DND-41 (cell line): Measurements from ENCODE around the gene UBE2H.

Source experiments
- ATAC-seq: fragments of 200-7000 bp; cut with Tn5 transposase; 3 replicates; pipeline ENCODE4 v1.9.1; 2021; ENCODE audit warnings: low read depth; ENCODE audit not compliant: insufficient read depth
- DNase-seq: peaks from one replicate; pipeline ENCODE4 v3.0.0-alpha.2; 2020
- H2AFZ ChIP-seq: 2 replicates; pipeline ENCODE4 v1.6.0; 2012; ENCODE audit warnings: low read depth, low read length
- H3K27ac ChIP-seq: 2 replicates; pipeline ENCODE4 v1.5.1; 2012; ENCODE audit warnings: low read length, inconsistent platforms
- H3K27me3 ChIP-seq: fragments of 200-600 bp; sonication (generic); 2 replicates; pipeline ENCODE4 v1.6.0; 2012; ENCODE audit warnings: low read length, mild to moderate bottlenecking, inconsistent platforms; ENCODE audit not compliant: insufficient read depth, poor library complexity
- H3K36me3 ChIP-seq: 2 replicates; pipeline ENCODE4 v1.5.1; 2012; ENCODE audit warnings: low read length, inconsistent platforms; ENCODE audit not compliant: insufficient read depth
- H3K4me1 ChIP-seq: 2 replicates; pipeline ENCODE4 v1.5.1; 2012; ENCODE audit warnings: mild to moderate bottlenecking, low read length; ENCODE audit not compliant: insufficient read depth
- H3K4me2 ChIP-seq: 2 replicates; pipeline ENCODE4 v1.6.0; 2012; ENCODE audit warnings: mild to moderate bottlenecking, moderate library complexity, low read length, inconsistent platforms; ENCODE audit not compliant: insufficient read depth
- H3K4me3 ChIP-seq, 2 experiments: fragments of 200-600 bp in 1 of 2; shearing (Covaris generic) in 1 of 2; 2 replicates each; pipeline ENCODE4 v1.5.1; 2012 to 2016; ENCODE audit warnings: inconsistent platforms in 2 of 2, low read length in 2 of 2, mild to moderate bottlenecking in 2 of 2, low read depth in 1 of 2, moderate library complexity in 1 of 2
- H3K79me2 ChIP-seq: 2 replicates; pipeline ENCODE4 v1.6.0; 2012; ENCODE audit warnings: low read length, inconsistent platforms; ENCODE audit not compliant: insufficient read depth
- H3K9ac ChIP-seq: 2 replicates; pipeline ENCODE4 v1.6.0; 2012; ENCODE audit warnings: low read depth, mild to moderate bottlenecking, inconsistent platforms, low read length, moderate library complexity
- H3K9me3 ChIP-seq: 2 replicates; pipeline ENCODE4 v1.5.1; 2012; ENCODE audit warnings: low read length, moderate library complexity, mild to moderate bottlenecking, inconsistent platforms; ENCODE audit not compliant: insufficient read depth, severe bottlenecking
- H4K20me1 ChIP-seq: 2 replicates; pipeline ENCODE4 v1.6.0; 2012; ENCODE audit warnings: low read length; ENCODE audit not compliant: insufficient read depth
- EZH2 ChIP-seq: IDR thresholded peaks from 3 replicates; pipeline ENCODE4 v1.6.1; 2012; ENCODE audit warnings: borderline replicate concordance, low read depth, mild to moderate bottlenecking, moderate library complexity, low read length, inconsistent platforms; ENCODE audit not compliant: severe bottlenecking
- TF ChIP-seq, protein P1 (sequence below): IDR thresholded peaks from 2 replicates; pipeline ENCODE4 v1.5.1; 2012; ENCODE audit warnings: borderline replicate concordance, low read length, moderate library complexity, mild to moderate bottlenecking; ENCODE audit not compliant: poor library complexity, severe bottlenecking; ENCODE audit errors: extremely low read depth

Gene UBE2H

DNA sequence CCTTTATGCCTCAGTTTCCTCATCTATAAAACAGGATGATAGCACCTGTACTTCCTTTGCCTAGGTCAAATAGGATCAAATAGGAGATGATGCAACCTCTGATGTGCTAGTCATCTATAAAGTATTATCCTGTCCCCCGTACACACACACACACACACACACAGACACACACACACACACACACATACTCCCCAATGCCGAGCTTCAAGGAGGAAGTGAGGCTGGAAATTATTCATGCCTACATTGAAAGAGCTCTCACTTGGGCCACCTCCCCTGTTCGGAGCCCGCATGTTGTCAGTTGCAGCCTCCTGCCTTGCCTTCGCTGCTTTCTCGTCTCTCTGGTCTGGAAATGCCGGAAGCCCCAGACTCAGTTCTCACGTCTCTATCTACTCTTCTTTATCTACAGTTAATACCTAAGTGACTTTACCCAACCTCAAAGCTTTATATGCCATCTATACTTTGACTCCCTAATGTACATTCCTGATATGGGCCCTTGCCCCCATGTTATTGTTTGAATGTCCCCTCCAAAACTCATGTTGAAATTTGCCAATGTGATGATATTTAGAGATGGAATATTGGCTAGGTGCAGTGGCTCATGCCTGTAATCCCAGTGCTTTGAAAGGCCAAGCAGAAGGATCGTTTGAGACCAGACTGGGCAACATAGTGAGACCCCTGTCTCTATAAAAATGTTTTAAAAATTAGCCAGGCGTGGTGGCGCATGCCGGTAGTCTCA is 6.9 kb upstream of the UBE2H start:
- H3K4me1 ChIP-seq, result no peaks in the 10 kb centered on the region
- H3K4me2 ChIP-seq, result no peak overlapping the region
- no peak for DNase-seq
- H3K27me3 ChIP-seq, result no peaks in the 10 kb centered on the region
- H3K36me3 ChIP-seq, result no peaks in the 10 kb centered on the region
- ATAC-seq, result no peak
- H3K9me3 ChIP-seq, result no peaks in the 10 kb centered on the region
- no peaks in the 10 kb centered on the region for H4K20me1 ChIP-seq
- no peak overlapping the region for H2AFZ ChIP-seq
- H3K79me2 ChIP-seq, result no peaks in the 10 kb centered on the region
- no peak overlapping the region for H3K27ac ChIP-seq
- TF ChIP-seq, protein P1, sequence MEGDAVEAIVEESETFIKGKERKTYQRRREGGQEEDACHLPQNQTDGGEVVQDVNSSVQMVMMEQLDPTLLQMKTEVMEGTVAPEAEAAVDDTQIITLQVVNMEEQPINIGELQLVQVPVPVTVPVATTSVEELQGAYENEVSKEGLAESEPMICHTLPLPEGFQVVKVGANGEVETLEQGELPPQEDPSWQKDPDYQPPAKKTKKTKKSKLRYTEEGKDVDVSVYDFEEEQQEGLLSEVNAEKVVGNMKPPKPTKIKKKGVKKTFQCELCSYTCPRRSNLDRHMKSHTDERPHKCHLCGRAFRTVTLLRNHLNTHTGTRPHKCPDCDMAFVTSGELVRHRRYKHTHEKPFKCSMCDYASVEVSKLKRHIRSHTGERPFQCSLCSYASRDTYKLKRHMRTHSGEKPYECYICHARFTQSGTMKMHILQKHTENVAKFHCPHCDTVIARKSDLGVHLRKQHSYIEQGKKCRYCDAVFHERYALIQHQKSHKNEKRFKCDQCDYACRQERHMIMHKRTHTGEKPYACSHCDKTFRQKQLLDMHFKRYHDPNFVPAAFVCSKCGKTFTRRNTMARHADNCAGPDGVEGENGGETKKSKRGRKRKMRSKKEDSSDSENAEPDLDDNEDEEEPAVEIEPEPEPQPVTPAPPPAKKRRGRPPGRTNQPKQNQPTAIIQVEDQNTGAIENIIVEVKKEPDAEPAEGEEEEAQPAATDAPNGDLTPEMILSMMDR, result no peak
- no peak for TF ChIP-seq EZH2
- no peak overlapping the region for H3K4me3 ChIP-seq
- H3K9ac ChIP-seq, result no peak overlapping the region

DNA sequence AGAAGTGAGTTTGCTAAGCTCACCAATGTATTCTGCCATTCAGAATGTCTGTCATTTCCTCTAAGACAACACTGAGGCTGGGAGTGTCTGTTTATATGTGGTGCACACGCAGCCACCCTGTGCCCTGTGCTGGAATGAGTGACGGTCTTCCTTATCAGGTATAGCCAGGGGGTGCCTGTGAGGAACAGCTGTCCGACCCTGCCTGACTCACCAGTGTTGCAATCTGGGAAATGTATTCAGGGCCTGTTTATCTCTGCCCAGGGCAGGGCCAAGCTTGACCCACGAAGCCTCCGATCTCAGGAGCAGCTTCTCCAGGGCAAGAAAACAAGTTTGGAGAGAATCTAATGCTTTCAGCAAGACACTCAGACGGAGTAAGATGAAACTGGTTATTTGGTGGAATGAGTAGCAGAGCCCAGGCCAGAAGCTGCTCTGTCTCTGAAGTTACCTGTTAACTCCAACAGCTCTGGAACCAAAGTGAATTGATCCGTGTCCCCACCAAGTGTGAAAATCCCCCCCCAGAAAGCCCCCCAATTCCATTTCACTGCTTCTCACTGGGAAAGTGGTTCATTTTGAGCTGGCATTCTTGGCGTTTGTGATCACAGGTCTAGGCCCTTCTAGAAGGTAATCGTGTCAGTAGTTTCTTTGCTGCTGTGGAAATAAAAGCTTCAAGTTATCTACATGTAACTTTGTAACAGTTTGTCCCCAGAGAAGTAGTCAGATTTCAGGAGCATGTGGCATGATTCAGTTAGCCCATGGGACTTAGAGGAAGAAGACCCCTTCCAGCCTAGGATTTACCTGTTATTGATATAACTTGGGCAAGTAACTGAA is 6.1 kb upstream of the UBE2H start:
- ATAC-seq, result 0 out of 3 replicates have a peak, but pooled peaks have one; percentile 27
- H3K4me1 ChIP-seq, result no peaks in the 10 kb centered on the region
- no peak overlapping the region for H3K4me2 ChIP-seq
- H3K36me3 ChIP-seq, result no peaks in the 10 kb centered on the region
- H4K20me1 ChIP-seq, result no peaks in the 10 kb centered on the region
- no peak overlapping the region for H2AFZ ChIP-seq
- DNase-seq, result no peak
- H3K79me2 ChIP-seq, result no peaks in the 10 kb centered on the region
- no peaks in the 10 kb centered on the region for H3K9me3 ChIP-seq
- H3K27me3 ChIP-seq, result no peaks in the 10 kb centered on the region
- no peak overlapping the region for H3K4me3 ChIP-seq
- H3K9ac ChIP-seq, result no peak overlapping the region
- no peak for TF ChIP-seq EZH2
- H3K27ac ChIP-seq, result no peak overlapping the region

DNA sequence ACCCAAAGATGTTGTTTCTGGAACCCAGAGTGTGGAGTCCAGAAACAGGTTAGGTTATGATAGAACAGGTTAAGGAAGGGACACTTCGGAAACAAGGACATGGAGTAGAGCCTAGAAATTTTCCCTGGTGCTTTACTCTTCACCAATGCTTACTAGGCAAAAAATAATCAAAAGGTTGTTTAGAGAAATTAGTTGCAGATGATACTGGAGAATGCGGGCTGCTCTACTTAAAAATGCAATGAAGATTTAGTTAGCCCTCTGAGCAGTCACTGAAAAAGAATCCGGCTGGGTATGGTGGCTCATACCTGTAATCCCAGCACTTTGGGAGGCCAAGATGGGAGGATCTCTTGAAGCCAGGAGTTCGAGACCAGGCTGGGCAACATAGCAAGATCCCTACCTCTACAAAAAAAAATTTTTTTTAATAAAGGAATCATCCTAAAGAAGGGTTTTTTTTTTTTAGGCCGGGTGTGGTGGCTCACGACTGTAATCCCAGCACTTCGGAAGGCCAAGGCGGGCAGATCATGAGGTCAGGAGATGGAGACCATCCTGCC is 3.3 kb upstream of the UBE2H start:
- DNase-seq, result no peak
- Histone ChIP-seq H3K4me3 (no peak overlapping the region), H4K20me1 (peaks cover 4% of the 10 kb centered on the region; the same call in 1 of the 2 replicates), H3K36me3 (no peaks in the 10 kb centered on the region; the same call in 1 of the 2 replicates), H3K27ac (no peak overlapping the region), H3K27me3 (no peaks in the 10 kb centered on the region), H2AFZ (no peak overlapping the region), H3K9me3 (no peaks in the 10 kb centered on the region), H3K79me2 (peaks cover 15% of the 10 kb centered on the region), H3K4me1 (peaks cover 16% of the 10 kb centered on the region), H3K9ac (no peak overlapping the region), H3K4me2 (no peak overlapping the region)
- TF ChIP-seq, protein P1, result no peak
- no peak for TF ChIP-seq EZH2
- ATAC-seq, result no peak
